DMS79 (cell line): ENCODE data around the gene IFFO2.

Experiments used
- DNase-seq: peaks from one replicate; lab custom pipeline; 2025; lab: John Stamatoyannopoulos, UW

The IFFO2 gene

DNA sequence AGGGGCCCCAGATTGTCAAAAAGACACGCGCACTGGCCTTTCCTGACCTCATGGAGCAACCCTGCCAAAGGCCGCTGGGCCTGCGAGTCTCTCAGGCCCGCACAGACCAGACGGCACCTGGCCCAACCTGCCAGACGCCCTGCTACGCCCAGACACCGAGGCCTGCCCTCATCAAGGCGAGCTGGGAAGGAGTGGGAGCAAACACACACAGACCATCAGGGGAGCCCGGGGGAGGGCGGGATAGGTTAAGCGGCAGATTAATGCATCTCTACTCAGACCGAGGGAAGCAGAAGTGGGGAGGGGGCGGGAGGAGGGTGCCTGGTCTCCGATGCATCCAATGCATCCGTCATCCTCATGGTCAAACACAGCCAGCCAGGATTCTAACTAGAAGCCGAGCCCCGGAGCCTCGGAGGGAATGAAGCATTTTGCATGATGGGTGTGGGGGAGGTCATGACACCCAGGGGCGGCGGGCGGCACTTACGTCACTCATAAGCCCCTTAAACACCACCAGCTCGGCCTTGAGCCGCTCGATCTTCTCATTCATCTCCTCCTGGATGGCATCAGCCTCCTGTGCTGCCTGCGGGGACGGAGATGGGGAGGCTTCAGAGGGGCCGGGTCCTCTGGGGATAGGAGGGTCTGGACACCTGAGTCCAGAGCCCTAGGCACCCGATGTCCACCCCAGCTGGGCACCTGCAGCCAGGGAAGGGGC lies 37.1 kb downstream of the IFFO2 start:
- no peak for DNase-seq

DNA sequence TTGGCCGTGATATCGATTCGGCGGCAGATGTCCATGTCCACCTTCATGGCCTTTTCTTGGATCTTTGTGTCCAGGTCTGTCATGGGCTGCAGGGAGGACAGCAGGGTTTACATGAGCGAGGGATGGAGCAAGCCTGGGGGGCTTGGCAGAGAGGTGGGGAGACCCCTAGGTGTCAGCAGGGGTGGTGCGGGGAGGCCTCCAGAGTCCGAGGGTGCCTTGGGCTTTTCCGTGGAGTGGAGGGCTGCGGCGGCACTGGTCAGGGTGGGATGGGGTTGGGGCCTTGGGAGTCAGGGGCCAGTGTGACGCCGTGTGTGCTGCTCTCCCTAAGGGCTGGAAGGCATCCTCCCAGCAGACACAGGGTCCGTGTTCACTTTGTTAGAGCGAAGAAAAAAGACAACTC lies 38.1 kb downstream of the IFFO2 start:
- no peak for DNase-seq

DNA sequence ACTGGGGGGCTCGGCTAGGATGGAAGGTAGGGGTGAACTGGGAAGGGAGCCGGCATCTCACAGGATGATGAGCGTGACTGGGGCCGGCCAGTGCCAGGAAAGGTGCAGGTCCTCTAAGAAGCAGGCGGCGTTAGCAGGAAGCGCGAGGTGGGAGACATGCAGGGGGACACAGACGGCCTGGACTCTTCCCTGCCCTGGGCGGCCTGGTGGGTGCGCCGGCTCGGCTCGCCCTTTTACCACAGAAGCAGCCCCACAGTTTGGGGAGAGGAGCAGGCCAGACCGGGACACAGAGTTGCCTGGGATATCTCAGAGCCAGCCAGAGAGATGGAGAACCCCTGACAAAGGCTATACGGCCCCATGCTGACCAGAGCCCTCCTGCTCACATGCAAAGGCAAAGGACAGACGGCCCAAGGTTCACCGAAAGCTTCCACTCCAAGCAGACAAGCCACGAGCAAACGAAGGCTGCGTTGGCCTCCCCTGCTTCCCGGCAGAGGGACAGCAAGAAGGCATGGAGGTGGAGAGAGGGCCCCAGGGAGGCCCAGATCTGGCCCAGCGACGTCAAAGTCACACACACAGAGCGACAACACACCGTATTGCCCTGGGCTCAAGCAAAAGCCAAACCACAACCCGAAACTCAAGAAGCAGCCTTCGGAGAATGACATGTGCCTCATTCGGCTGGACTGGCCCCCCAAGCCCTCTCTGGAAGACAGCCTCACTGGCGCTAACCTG lies 39.2 kb downstream of the IFFO2 start:
- no peak for DNase-seq

DNA sequence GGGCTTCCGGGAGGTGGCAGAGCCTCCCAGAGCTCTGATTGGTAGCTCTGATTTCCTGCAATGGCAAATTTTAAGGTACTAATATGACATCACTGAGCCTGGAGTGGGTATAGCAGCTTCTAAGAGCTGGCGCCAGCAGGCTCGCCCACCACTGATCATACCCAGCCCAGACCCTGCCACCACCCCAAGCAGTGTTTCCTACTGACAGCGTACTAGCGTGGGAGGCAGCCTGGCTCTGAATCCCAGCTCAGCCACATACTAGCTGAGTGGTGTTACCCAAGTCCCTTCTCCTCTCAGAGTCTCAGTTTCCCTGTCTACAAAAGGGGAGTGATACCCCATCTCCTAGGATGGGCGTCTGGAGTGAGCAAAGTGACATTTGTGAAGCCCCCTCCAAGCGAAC lies 41.1 kb downstream of the IFFO2 start:
- DNase-seq: no peak

DNA sequence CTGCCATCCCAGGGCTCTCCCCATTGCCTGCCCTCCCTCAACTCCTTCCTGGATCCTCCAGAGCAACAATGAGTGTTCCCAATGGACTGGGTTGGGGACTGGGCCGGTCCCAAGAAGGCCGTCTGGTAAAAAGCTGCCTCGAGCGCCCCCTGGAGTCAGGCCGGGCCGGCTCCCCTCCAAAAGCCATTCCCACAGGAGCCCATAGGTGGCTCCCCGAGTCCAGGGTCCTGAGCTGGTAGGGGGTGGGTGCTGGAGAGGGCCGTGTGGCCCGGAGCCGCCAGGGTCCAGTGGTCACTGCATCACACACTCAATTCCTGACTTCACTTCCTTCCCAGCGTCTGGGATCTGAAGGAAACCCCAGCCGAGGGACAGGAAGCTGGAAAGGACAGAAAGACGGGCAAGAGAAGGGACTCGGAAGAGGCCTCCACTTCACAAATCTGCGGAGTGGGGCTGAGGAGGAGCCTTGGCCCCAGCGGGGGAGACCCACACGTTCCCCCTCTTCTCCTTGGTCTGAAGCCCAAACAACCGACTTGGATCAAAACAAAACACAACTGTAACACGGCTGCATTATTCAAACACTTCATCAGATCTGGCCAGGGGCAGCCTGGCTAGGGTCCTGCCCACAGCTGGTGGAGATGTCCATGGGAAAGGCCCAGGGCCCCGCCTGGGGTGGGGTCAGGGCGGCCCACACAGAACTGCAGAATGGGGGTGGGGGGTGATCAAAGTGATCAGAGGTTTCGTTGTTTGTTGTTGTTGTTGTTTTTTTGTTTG lies 43.2 kb downstream of the IFFO2 start:
- DNase-seq: no peak

DNA sequence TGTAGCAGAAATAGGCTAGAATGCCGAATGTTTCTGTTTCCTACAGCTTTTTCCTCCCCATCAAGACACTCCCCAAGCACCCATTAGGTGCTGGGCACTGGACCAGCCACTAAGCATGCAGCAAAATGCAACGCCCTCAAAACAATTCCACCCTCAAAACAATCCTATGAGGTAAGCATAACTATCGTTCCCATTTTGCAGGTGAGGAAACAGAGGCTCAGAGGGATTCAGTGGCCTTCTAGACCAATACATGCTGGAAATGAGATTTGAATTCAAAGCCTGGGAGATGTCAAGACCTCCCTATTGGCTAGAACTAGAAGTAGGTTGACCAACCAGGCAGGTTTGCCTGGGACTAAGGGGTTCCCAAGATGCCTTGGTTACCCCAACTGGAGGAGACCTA lies 43.9 kb downstream of the IFFO2 start:
- no peak for DNase-seq

DNA sequence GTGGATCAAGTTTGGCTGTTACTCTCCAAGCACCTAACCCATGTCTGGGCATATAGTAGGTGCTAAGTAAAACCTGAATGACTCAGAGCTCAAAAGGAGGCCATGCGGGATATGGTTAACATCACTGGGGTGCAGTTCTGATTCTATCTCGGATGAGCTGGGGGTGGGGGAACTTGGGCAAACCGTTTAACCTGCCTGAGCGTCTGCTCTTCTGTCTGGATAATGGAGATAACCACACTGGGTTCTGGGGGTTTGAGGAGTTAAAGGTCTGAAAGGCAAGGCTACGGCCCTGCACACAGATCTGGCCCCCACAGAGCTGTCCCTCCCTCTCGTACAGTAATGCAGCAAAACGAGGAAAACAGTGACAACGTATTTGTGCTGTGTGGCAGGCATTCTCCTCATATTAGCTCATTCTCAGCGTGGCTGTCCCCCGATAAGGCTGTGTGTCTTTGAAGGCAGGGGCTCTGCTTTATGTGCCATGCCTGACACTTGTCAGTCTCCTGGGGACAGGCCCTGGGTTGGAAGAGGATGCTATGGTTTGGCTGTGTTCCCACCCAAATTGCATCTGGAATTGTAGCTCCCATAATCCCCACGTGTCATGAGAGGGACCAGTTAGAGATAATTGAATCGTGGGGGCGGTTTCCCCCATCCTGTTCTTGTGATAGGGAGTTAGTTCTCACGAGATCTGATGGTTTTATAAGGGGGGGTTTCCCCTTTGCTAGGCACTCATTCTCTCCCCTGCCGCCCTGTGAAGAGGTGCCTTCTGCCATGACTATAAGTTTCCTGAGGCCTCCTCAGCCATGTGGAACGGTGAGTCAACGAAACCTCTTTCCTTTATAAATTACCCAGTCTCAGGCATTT lies 47.3 kb downstream of the IFFO2 start:
- DNase-seq: no peak

DNA sequence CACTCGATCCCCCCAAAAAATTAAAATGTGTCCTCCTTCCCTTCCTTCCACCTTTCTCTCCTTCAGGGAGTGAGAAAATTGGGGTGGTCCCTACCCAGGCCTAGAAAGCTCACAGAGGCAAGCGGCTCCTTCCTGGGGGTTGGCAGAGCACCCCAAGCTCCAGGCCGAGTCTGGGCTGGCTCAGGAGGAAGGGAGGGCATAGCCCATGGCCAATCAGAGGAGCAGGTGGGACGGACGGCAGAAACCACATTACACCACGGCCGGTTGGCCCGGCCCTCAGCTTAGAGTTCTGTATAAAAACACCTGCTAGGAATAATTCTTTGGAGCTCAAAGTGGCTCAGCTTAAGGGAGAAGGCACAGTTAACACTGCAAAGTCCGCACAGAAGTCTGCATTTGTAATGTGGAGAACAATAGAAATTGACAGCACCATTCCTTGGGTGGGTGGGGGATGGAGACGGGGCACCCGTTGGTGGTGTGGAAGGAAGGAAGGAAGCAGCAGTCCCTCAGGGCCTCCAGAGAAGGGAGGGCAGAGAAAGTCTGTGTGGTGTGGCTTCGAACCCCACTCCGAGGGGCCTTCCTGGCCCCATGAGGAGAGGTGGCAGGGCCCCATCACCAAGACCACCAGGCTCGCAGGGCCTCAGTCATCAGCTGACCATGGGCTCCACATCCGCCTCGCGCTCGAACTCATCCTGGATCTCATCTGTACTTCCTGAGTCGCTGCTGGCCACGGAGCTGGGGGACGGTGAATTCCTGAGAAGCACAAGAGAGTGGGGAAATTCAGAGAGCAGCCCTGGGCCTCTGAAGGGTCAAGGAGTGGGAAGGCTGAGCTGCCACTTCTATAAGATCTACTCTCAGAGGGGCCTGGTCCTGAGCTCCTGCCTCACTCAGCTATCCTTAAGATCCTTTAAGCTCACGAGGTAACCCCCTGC lies 48.3 kb downstream of the IFFO2 start:
- DNase-seq: no peak

DNA sequence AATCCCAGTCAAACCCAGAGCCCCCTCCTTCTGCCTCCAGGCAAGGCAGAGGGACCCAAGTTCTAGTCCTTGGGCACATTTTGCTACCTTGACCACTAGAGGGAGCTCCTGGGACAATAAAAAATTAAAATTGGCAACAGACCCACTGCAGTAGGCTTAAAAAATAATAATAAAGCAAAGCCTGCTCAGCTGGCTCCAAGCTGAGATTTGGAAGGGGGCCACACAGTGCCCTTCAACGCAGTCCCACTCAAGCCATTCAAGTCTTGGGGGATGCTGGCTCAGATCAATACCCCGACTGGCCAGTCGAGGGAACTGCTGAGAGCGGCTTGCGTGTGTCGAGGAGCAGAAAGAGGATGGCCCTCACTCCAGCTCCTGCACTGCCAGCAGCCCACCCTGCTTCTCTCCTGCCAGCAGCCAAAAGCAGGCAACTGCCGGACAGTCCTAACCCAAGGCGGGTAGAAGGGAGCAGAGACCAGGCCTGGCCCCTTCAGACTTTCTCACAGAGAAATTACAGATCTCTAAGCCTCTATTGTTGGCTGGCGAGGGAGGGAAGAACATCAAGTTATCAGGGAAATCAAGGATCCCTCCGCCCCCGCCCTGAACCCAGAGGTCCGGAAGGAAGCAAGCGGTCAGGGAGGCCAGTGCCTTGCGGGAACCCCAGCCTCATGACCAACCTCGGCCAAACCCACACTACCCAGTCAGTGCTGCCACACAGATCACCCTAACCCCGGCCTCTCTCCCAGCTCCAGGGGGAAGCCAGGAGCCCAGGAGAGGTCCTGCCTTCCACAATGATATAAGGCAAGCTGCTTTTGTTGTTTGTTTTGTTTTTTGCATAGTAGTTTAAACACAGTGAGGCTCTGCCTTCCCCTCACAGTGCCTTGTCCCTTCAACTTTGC lies 49.2 kb downstream of the IFFO2 start:
- peak; percentile 49 for DNase-seq

DNA sequence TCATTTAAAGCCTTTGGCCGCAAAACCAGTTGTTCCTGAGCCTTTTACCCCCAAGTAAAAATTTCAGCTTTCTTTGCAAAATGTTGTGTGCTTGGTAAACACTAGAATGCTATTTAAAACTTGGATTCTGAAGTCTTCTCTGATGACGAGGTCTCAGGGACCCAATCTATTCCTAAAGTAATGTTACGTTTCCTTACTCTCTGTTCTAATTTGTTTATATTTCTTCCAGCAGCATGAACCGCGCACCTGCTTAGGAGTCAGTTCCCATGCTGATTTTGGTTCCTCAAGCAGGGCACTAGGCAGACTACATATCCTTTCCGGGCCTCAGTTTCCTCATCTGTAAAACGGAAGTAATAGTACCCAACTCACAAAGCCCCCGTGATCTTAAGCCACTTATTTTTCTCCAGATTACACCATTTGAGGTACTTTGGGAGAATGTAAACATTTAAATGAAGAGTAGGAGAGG lies 53.2 kb downstream of the IFFO2 start:
- no peak for DNase-seq

DNA sequence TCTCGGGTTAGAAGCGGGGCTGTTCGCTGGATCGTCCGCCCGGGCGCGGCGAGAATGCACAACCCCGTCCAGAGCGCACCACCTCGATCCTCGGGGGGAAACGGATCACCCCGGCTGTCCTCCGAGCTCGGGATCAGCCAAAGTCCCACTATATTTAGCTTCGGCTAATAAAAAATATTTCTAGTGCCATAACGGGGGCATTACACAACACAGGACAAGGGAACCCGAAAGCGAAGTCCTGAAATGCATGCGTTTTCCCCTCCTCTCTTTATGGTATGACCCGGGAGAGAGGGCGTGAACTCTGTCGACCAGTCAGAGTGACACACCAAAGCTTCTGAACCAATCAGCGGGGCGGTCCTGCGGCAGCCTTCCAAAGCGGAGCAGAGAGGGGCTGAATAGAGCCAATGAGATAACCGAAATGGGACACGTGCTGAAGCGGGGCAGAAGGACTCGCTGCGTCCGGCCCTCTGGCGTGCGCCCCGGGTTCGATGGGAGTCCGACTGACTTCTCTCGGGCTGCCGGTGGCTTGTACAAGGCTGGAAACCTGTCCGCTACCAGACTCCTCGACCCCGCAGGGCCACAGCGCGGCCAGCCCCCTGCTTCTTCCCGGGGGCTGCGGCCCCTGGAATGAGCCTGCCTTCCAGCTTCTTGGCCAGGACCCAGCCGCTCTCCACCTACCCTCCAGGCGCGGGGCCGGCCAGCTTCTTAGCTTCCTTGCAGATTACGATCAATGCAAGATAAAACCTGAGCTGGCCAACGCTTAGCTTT lies 53.8 kb downstream of the IFFO2 start, which contains the start of gene ALDH4A1:
TSS of gene ALDH4A1 (minus strand) at position 33 of the 768 bp plus-strand sequence. CDS start at position 1, 32 bp downstream.
- DNase-seq: peak; percentile 97

DNA sequence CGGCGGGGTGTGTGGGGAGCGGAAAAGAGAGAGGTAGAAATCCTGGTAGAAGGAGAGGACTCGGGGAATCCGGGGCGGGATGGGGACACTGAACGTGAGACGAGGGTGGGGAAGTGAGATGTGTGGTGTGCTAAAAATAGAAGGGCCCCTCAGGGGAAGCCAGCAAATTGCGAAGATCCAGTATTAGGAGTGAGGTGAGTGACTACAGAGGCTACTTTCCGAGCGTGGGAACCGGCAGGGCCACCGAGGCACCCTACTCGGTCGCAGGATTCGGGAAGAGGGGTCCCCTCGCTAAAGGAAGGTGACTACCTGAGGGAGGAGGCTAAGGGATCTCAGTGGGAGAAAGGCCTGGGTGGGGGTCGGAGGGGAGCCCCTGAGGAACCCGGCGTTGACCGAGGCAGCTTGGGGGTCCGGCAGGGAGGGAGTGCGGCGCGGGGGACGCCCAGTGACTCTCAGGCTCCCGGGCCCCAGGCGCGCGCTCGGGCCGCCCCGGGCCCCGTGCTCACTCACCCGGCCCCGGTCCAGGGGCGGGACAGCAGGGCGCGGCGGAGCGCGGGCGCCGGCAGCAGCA lies 54.4 kb downstream of the IFFO2 start:
- no peak for DNase-seq

DNA sequence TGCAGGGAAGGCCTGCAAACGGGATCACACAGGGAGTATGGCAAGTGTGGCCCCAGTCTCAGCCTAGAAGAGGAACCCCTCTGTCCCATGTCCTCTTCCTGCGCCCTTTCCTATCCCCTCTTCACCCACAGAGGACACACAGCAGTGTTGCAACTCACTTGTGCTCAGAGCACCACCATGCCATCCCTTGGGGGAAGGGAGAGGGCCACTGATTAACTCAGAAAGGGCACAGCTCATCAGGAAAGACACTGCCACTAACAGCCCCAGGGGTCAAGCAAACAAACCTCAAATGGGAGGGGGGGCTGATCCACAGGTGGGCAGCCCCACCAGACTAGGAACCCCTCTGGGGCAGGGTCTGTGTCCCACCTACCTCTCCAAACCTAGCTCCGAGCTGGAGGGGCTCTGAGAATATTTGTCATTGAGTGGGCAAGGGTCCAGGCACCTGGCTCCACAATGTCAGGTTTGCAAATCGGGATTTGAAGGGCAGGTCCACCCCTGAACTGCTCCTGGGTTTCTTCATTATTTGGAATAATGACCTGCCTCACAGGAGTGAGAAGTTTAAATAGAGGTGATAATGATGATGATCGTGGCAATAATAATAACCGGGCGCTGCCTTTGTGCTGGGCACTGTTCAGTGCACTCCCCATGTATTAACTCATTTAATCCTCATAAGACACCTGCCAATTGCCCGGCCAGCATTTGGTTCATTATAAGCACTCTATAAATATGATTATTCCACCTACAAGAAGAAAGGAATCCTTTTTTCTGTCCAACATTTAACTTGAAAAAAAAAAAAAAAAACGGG lies 55.1 kb downstream of the IFFO2 start:
- no peak for DNase-seq

DNA sequence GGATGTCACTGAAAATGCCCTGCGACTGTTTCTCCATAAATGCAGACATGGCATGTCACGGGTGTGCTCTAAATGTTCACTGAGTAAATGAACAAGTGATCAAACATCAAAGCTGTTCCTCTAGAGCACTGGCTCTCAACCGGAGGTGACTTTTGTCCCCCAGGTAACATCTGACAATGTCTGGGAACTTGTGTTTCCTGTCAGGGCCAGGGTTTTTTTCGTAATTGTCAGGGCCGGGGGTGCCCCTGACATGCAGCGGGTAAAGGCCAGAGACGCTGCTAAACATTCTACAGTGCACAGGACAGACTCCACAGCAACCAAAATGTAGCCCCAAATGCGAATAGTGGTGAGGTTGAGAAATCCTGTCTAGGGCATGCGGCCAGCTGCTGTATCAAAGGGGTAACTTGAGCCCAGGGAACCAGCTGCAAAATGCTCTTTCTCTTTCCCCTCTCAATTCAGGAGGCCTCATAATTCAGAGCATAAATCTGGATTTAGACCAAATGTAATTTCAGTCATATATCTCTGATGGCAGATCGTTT lies 56.1 kb downstream of the IFFO2 start:
- peak; percentile 15 for DNase-seq

DNA sequence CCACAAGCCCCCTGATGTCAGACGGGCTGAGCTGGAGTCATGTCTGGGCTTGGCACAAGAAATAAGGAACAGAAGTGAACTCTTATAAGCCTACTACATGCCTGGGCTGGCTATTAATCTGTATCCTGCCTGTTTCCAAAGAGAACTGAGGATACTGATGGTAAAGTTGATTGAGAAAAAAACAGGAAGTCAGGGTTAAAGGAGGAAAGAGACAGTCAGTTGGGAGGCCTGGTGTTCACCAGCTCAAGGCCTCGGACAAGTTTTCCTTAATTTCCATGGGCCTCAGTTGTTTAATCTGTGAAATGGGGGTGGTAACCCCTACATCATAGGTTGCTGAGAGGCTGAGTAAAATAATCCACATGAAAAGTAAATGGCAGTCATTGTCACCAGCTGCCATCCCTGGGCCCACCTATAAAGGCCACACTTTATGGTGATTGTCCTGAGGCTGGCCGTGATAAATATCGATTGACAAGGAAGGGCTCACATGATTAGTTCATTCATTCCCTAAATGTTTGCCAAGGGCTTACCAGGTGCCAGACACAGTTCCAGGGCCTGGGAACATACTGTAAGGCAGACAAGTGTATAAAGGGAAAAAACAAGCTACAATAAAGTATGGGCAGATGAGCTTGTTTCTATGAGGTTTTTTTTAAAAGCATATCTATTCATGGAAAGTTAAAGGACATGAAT lies 57.0 kb downstream of the IFFO2 start:
- DNase-seq: no peak

DNA sequence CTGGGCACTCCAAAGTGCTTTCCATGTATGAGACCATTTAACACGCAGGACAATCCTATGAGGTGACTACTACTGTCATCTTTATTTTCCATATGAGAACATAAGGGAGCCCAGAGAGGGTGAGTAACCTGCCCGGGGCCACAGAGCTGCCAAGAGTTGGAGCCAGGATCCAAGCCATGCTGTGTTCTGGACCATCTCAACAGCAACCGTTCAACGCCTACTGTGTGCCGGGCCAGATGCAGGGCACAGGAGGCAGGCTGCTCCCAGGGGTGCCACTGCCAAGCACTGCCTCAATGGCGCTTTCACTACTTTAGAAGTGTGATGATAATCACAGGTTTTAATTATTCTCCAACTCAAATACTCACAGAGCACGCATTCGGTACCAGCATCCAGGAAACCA lies 57.9 kb downstream of the IFFO2 start:
- DNase-seq: no peak

DNA sequence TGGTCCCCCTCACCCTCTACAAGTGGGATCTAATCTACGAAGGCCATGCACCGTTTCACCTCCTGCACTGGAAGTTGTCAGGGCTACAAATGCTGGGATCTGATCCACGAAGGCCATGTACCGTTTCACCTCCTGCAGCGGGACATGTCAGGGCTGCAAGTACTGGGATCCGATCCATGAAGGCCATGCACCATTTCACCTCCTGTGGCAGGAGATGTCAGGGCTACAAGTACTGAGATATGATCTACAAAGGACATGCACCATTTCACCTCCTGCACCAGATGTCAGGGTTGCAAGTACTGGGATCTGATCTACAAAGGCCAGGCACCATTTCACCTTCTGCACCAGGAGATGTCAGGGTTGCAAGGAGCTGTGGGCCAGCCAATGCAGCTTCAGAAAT lies 61.2 kb downstream of the IFFO2 start:
- DNase-seq: peak; percentile 96
